Prostate gland (tissue), 2 donors: Measurements from ENCODE around the gene ISY1.

ENCODE experiments used
- CTCF ChIP-seq, 4 experiments: fragments of 200-600 bp in 2 of 4; fragments of 450-650 bp in 2 of 4; sonication (generic) in 2 of 4; IDR thresholded peaks; 1 replicate in 3 of 4; 2 replicates in 1 of 4; pipeline ENCODE4 v1.5.1; 2016 to 2019; ENCODE audit warnings: antibody characterized with exemption in 4 of 4, mild to moderate bottlenecking in 2 of 4, moderate library complexity in 2 of 4
- POLR2A ChIP-seq: fragments of 450-650 bp; IDR thresholded peaks from one replicate; pipeline ENCODE4 v1.6.1; 2016; ENCODE audit warnings: antibody characterized with exemption, mild to moderate bottlenecking

DNA sequence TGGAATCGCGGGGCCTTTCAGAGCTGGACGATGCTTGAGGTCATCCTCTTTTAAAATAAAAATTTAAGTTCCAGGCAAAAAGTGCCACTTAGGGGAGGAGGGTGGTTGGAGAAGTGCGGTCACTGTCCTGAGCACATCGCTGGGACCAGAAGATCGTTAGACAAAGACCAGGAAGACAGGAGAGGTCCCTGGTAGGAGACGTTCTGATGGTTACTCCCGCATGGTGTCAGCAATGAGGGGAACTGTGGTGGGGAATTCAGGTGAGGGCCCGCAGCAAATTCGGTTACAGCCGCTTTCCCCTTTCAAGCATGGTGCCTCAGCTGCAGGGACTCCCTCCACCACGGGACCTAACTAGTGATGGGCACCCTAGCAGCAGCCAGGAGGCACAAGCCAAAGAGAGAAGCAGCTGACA is 1.0 kb upstream of the ISY1 start:
- TF ChIP-seq CTCF (IDR thresholded peaks at IDR 0.05): no peak
- TF ChIP-seq POLR2A: no peak
